Measurements from ENCODE around the gene IQGAP2.

DNA sequence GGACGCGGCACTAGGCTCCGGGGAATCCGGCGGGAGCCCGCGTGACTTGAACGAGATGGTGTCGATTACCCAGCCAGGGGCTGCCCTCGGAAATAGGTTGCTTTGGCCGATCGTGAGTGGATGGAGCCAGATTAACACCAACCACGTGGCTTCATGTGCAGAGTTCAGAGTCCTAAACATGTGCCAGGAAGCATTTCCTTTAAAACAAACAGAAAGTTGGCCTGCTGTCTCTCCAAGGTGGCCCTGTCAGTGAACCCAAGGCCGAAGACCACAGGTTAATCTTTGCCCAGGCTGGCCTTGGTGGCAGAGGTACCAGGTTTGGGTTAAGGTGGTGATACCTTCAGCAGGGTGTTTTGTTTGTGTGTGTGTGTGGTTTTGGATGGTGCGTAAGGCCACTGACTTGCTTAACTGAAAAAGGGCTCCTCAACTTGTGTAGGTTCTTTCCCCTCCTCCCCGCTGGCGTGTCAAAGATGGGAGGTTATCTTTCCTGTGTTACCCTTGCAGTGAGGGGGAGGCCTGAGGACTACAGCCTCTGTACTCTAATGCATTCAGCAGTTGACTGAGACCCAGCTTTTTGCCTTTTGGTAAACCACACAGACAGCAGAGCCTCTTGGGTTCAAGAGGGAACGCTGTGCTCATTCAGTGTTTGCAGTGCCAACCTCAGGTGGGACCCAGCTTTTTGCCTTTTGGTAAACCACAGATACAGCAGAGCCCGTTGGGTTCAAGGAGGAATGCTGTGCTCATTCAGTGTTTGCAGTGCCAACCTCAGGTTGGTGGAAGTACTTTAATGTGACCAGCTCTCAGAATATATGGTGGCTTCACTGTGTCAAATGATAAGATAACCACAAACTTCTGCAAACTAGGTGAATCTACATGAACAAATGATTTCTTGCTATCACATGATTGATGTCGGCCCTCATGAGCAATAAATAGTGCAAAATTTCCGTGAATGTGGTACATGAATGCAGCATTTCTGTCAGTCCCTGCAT is 1.4 kb downstream of the IQGAP2 start:
- TF ChIP-seq, protein P1, sequence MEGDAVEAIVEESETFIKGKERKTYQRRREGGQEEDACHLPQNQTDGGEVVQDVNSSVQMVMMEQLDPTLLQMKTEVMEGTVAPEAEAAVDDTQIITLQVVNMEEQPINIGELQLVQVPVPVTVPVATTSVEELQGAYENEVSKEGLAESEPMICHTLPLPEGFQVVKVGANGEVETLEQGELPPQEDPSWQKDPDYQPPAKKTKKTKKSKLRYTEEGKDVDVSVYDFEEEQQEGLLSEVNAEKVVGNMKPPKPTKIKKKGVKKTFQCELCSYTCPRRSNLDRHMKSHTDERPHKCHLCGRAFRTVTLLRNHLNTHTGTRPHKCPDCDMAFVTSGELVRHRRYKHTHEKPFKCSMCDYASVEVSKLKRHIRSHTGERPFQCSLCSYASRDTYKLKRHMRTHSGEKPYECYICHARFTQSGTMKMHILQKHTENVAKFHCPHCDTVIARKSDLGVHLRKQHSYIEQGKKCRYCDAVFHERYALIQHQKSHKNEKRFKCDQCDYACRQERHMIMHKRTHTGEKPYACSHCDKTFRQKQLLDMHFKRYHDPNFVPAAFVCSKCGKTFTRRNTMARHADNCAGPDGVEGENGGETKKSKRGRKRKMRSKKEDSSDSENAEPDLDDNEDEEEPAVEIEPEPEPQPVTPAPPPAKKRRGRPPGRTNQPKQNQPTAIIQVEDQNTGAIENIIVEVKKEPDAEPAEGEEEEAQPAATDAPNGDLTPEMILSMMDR (IDR thresholded peaks at IDR 0.05), result no peak
- no peak for TF ChIP-seq EP300 (IDR thresholded peaks at IDR 0.05)
